Adrenal gland (tissue), 5 donors: ENCODE data around the gene MGST2.

Experiments
- CTCF ChIP-seq, 6 experiments: fragments of 450-650 bp in 4 of 6; fragments of 200-600 bp in 2 of 6; sonication (generic) in 1 of 6; IDR thresholded peaks; 1 replicate in 5 of 6; 2 replicates in 1 of 6; pipeline versions ENCODE4 v1.5.1 to v1.8.0; 2016 to 2021; ENCODE audit warnings: antibody characterized with exemption in 6 of 6, mild to moderate bottlenecking in 2 of 6, moderate library complexity in 1 of 6
- POLR2A ChIP-seq, 2 donors: fragments of 450-650 bp; IDR thresholded peaks; one replicate each; pipeline ENCODE4 v1.6.1; 2017; ENCODE audit warnings: antibody characterized with exemption in 2 of 2, mild to moderate bottlenecking in 2 of 2, moderate library complexity in 1 of 2
- donor health status: DM: no; HTN: no; CAD: no.

DNA sequence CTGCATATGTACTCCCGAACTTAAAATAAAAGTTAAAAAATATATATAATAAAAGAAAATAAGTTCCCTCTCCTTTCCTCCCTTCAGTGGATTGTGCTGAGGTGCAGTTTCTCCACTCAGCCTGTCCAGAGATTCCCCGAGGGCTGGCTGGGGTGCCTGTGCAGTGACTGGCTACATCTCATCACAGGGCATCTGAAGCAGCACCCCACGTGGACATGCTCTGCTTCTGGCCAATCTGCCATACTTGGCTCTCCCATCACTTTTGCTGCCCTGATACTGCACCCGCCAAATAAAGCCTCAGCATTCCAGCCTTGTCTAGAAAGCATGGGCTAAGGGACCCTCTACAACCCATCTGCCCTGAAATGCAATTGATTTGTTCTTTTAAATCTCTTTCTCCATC, 11.1 kb upstream of the MGST2 start:
- TF ChIP-seq POLR2A (IDR thresholded peaks at IDR 0.05), result no peak
- no peak for TF ChIP-seq CTCF (IDR thresholded peaks at IDR 0.05)
